HEK293 (cell line): Measurements from ENCODE around the gene EXOC7.

Experiments
- CTCF ChIA-PET: fragments of 350-600 bp; formaldehyde crosslinking; extraction: SDS; loops from one replicate; lab custom pipeline; 2021; ENCODE audit warnings: antibody characterized with exemption; lab: Yijun Ruan, JAX
- POLR2A ChIA-PET: fragments of 300-600 bp; formaldehyde crosslinking; extraction: SDS; loops from one replicate; lab custom pipeline; 2020; ENCODE audit warnings: antibody characterized with exemption, inconsistent platforms; lab: Yijun Ruan, JAX
- H3K27ac ChIP-seq: fragments of 200-500 bp; sonication (Bioruptor generic); 2 replicates; pipeline ENCODE4 v1.5.1; 2014; ENCODE audit warnings: low read depth, low read length, control low read depth, inconsistent platforms; ENCODE audit errors: extremely low read depth
- H3K36me3 ChIP-seq, 2 experiments: fragments of 200-500 bp in 1 of 2; sonication (Bioruptor generic) in 1 of 2; 1 replicate in 1 of 2; 2 replicates in 1 of 2; pipeline ENCODE4 v1.5.1; 2014 to 2017; ENCODE audit warnings: inconsistent platforms in 2 of 2, low read length in 2 of 2; ENCODE audit not compliant: control insufficient read depth in 2 of 2, insufficient read depth in 1 of 2
- H3K4me1 ChIP-seq: fragments of 200-500 bp; sonication (Bioruptor generic); 2 replicates; pipeline ENCODE4 v1.5.1; 2014; ENCODE audit warnings: mild to moderate bottlenecking, low read length, inconsistent platforms; ENCODE audit not compliant: control insufficient read depth, insufficient read depth
- H3K4me3 ChIP-seq: 2 replicates; pipeline ENCODE4 v1.5.1; 2011; ENCODE audit warnings: low read depth, mild to moderate bottlenecking, control low read depth, low read length, moderate library complexity
- H3K9me3 ChIP-seq: fragments of 200-500 bp; sonication (Bioruptor generic); 2 replicates; pipeline ENCODE4 v1.5.1; 2014; ENCODE audit warnings: low read depth, low read length, inconsistent platforms; ENCODE audit not compliant: control insufficient read depth, insufficient read depth
- BCL11B ChIP-seq: fragments of 450-650 bp; formaldehyde crosslinking; IDR thresholded peaks from 2 replicates; pipeline ENCODE4 v1.5.1; 2016; ENCODE audit warnings: low read depth, missing biosample characterization, missing genetic modification characterization
- CTCF ChIP-seq: fragments of 450-650 bp; formaldehyde crosslinking; IDR thresholded peaks from 2 replicates; pipeline ENCODE4 v1.5.1; 2016; ENCODE audit warnings: missing biosample characterization, missing genetic modification characterization
- FEZF1 ChIP-seq: fragments of 450-650 bp; formaldehyde crosslinking; IDR thresholded peaks from 2 replicates; pipeline ENCODE4 v1.5.1; 2016; ENCODE audit warnings: missing biosample characterization, missing genetic modification characterization
- GFI1B ChIP-seq: fragments of 450-650 bp; formaldehyde crosslinking; IDR thresholded peaks from 2 replicates; pipeline ENCODE4 v1.5.1; 2016; ENCODE audit warnings: missing biosample characterization, missing genetic modification characterization
- GLI2 ChIP-seq: fragments of 450-650 bp; formaldehyde crosslinking; IDR thresholded peaks from 2 replicates; pipeline ENCODE4; 2017; ENCODE audit warnings: missing biosample characterization, missing genetic modification characterization, low read depth, borderline replicate concordance
- PRDM2 ChIP-seq: fragments of 450-650 bp; formaldehyde crosslinking; IDR thresholded peaks from 2 replicates; pipeline ENCODE4 v1.5.1; 2016; ENCODE audit warnings: missing biosample characterization, missing genetic modification characterization, borderline replicate concordance
- TCF7L2 ChIP-seq: IDR thresholded peaks from 2 replicates; pipeline ENCODE4 v1.6.1; 2011; ENCODE audit warnings: low read depth, mild to moderate bottlenecking, inconsistent platforms, low read length, moderate library complexity, borderline replicate concordance
- ZEB2 ChIP-seq: fragments of 450-650 bp; formaldehyde crosslinking; IDR thresholded peaks from 2 replicates; pipeline ENCODE4 v1.5.1; 2016; ENCODE audit warnings: missing biosample characterization, missing genetic modification characterization
- ZNF18 ChIP-seq: fragments of 450-650 bp; formaldehyde crosslinking; IDR thresholded peaks from 2 replicates; pipeline ENCODE4 v1.5.1; 2016; ENCODE audit warnings: missing biosample characterization, missing genetic modification characterization
- ZNF335 ChIP-seq: fragments of 450-650 bp; formaldehyde crosslinking; conservative IDR thresholded peaks from 2 replicates; pipeline ENCODE4 v1.5.1; 2016; ENCODE audit warnings: missing biosample characterization, missing genetic modification characterization
- ZNF350 ChIP-seq: fragments of 450-650 bp; formaldehyde crosslinking; IDR thresholded peaks from 2 replicates; pipeline ENCODE4 v1.5.0; 2017; ENCODE audit warnings: missing biosample characterization, mild to moderate bottlenecking, missing genetic modification characterization
- ZNF449 ChIP-seq: fragments of 450-650 bp; formaldehyde crosslinking; IDR thresholded peaks from 2 replicates; pipeline ENCODE4 v1.5.1; 2017; ENCODE audit warnings: missing biosample characterization, mild to moderate bottlenecking, missing genetic modification characterization, moderate library complexity
- ZNF654 ChIP-seq: fragments of 450-650 bp; formaldehyde crosslinking; IDR thresholded peaks from 2 replicates; pipeline ENCODE4 v1.5.1; 2016; ENCODE audit warnings: low read depth, missing biosample characterization, missing genetic modification characterization
- ZNF776 ChIP-seq: fragments of 450-650 bp; formaldehyde crosslinking; IDR thresholded peaks from 2 replicates; pipeline ENCODE4 v1.5.0; 2017; ENCODE audit warnings: missing biosample characterization, missing genetic modification characterization, borderline replicate concordance
- TF ChIP-seq, protein P1 (sequence below): fragments of 450-650 bp; formaldehyde crosslinking; IDR thresholded peaks from 2 replicates; pipeline ENCODE4 v1.5.1; 2017; ENCODE audit warnings: missing biosample characterization, missing genetic modification characterization

EXOC7 gene

GRCh38 chr17:76087531-76087930 is 16.1 kb downstream of the EXOC7 start (continued):
- TF ChIP-seq PRDM2 (tag by site-specific recombination), result no peak
- no peak for TF ChIP-seq FEZF1
- no peak for TF ChIP-seq ZNF350 (tag by site-specific recombination)
- TF ChIP-seq CTCF (tag by site-specific recombination), result no peak

DNA sequence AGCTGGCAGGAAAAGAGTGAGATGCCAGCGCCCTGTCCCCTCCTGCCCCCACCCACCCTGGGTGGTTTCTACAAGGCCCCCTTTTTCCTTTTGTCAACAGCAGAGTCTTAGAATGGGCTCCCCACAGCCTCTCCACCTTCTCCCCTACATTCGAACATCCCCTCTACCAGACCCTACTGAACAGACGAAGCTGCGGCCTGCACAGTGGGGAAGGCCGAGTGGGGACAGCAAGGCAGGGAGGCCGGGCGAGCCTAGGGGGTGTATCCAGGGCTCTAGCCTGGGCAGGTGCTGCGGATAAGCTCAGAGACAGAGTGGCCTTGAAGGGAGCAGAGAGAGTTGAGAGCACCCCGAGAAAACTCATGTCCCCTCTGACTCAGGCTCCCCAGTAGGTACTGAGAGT is 17.2 kb downstream of the EXOC7 start:
- TF ChIP-seq ZNF776 (tag by site-specific recombination) (no peak), GFI1B (tag by site-specific recombination) (no peak), ZNF18 (tag by site-specific recombination) (no peak), TCF7L2 (no peak), GLI2 (tag by site-specific recombination) (no peak), ZNF335 (tag by site-specific recombination) (no peak), BCL11B (no peak)
- peaks cover 13% of the 10 kb centered on the region for H3K4me1 ChIP-seq
- H3K4me3 ChIP-seq, result no peak overlapping the region
- POLR2A ChIA-PET, result interaction anchor here (1.8 kb wide), 1 partner anchor 10 kb away, joined by 6 read pairs; no protein-coding TSS in a partner anchor
- H3K9me3 ChIP-seq, result no peaks in the 10 kb centered on the region
- H3K27ac ChIP-seq, result 0 out of 2 replicates have a peak overlapping the region, but pooled peaks have one; percentile 24
- CTCF ChIA-PET, result interaction anchor here (0.6 to 1.9 kb wide), 3 partner anchors 9 to 82 kb away, joined by 3 to 5 read pairs (median 3); no protein-coding TSS in a partner anchor
- H3K36me3 ChIP-seq, result peaks cover 4 to 99% of the 10 kb centered on the region in 2 experiments; a peak in 2 of 3 replicates

DNA sequence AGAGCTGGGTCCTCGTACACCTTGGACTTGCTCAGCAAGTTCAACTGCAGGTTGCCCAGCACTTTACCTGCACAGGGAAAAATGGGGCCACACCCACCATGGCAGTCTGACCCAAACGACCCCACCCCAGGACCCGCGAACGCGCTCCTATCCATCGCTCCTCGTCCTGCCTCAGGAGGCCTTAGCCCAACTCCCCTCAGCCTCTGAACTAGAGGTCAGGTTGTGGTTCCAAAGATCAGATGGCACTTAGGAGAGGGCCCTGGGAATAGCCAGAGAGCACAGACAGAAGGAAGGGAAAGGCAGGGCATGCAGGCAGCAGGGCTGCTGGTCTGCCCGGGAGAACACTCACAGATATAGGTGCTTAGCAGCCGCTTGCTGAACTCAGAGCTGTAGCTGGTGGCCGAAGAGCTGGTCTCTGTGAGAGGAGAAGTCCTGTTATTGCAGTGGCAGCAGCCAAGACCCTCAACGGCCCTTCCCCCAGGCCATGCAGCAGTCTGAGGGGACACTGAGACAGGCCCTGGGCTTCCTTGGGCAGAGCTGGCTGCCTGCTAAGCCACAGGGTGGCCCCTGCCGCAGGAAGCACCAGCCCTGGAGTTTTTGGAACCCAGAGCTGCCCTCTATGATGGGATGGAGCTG is 17.7 kb downstream of the EXOC7 start:
- peaks cover 13% of the 10 kb centered on the region for H3K4me1 ChIP-seq
- H3K9me3 ChIP-seq, result no peaks in the 10 kb centered on the region
- TF ChIP-seq GFI1B (tag by site-specific recombination) (no peak), ZEB2 (tag by site-specific recombination) (no peak), ZNF449 (tag by site-specific recombination) (no peak), ZNF654 (tag by site-specific recombination) (no peak)
- TF ChIP-seq, protein P1, sequence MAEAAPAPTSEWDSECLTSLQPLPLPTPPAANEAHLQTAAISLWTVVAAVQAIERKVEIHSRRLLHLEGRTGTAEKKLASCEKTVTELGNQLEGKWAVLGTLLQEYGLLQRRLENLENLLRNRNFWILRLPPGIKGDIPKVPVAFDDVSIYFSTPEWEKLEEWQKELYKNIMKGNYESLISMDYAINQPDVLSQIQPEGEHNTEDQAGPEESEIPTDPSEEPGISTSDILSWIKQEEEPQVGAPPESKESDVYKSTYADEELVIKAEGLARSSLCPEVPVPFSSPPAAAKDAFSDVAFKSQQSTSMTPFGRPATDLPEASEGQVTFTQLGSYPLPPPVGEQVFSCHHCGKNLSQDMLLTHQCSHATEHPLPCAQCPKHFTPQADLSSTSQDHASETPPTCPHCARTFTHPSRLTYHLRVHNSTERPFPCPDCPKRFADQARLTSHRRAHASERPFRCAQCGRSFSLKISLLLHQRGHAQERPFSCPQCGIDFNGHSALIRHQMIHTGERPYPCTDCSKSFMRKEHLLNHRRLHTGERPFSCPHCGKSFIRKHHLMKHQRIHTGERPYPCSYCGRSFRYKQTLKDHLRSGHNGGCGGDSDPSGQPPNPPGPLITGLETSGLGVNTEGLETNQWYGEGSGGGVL, result no peak
- H3K4me3 ChIP-seq, result no peak overlapping the region
- ChIA-PET POLR2A (interaction anchor here (0.6 to 1.8 kb wide), 2 partner anchors 10 to 109 kb away, joined by 6 to 8 read pairs; no protein-coding TSS in a partner anchor), CTCF (interaction anchor here (0.7 to 1.9 kb wide), 2 partner anchors 10 to 81 kb away, joined by 3 to 5 read pairs; no protein-coding TSS in a partner anchor)
- H3K27ac ChIP-seq, result no peak overlapping the region
- H3K36me3 ChIP-seq, result peaks cover 4 to 94% of the 10 kb centered on the region in 2 experiments; a peak in 2 of 3 replicates
